HepG2 (cell line): ENCODE data around the gene S1PR2. TPM values are rescaled to one million over a fixed set of nuclear protein-coding genes. Genes with fewer than 3 reads are reported as not detected.

Experiments
- CHD4 ChIP-seq: fragments of 200-600 bp; sonication (generic); IDR thresholded peaks from 2 replicates; pipeline ENCODE4 v1.7.0; 2017; ENCODE audit warnings: mild to moderate bottlenecking, low read length, borderline replicate concordance
- DR1 ChIP-seq: sonication (generic); formaldehyde crosslinking; IDR thresholded peaks from 2 replicates; pipeline ENCODE4 v1.8.0; 2021; ENCODE audit warnings: mild to moderate bottlenecking, missing genetic modification reagents, inconsistent platforms
- FLYWCH1 ChIP-seq: sonication (generic); formaldehyde crosslinking; IDR thresholded peaks from 2 replicates; pipeline ENCODE4 v1.8.1; 2023; ENCODE audit warnings: mild to moderate bottlenecking, missing genetic modification reagents
- HMG20B ChIP-seq: conservative IDR thresholded peaks from 2 replicates; pipeline ENCODE4 v1.6.1; 2016; ENCODE audit warnings: missing genetic modification reagents, missing compliant biosample characterization
- HNF4G ChIP-seq, 2 experiments: sonication (generic) in 1 of 2; formaldehyde crosslinking in 1 of 2; IDR thresholded peaks; 2 replicates each; pipeline versions ENCODE4 v1.4.0 to v1.6.1; 2011 to 2020; ENCODE audit warnings: borderline replicate concordance in 2 of 2, low read depth in 2 of 2, mild to moderate bottlenecking in 2 of 2, low read length in 1 of 2, missing genetic modification reagents in 1 of 2, moderate library complexity in 1 of 2
- JUN ChIP-seq: sonication (generic); formaldehyde crosslinking; IDR thresholded peaks from 2 replicates; pipeline ENCODE4 v1.4.0; 2020; ENCODE audit warnings: mild to moderate bottlenecking, missing genetic modification reagents
- MZF1 ChIP-seq: sonication (generic); formaldehyde crosslinking; IDR thresholded peaks from 2 replicates; pipeline ENCODE4 v1.8.1; 2023; ENCODE audit warnings: mild to moderate bottlenecking, missing genetic modification reagents, borderline replicate concordance
- POLR2AphosphoS5 ChIP-seq: IDR thresholded peaks from 2 replicates; pipeline ENCODE4 v1.6.1; 2012; ENCODE audit warnings: low read depth, low read length
- PPARG ChIP-seq: conservative IDR thresholded peaks from 2 replicates; pipeline ENCODE4 v1.6.1; 2016; ENCODE audit warnings: missing biosample characterization, missing genetic modification reagents
- RARG ChIP-seq: sonication (generic); formaldehyde crosslinking; IDR thresholded peaks from 2 replicates; pipeline ENCODE4 v1.4.0; 2020; ENCODE audit warnings: low read depth, mild to moderate bottlenecking, missing genetic modification reagents
- RNF2 ChIP-seq: fragments of 450-650 bp; conservative IDR thresholded peaks from 2 replicates; pipeline ENCODE4 v1.6.1; 2016; ENCODE audit warnings: low read depth
- ZFP1 ChIP-seq: IDR thresholded peaks from 2 replicates; pipeline ENCODE4 v1.6.1; 2016
- ZFP36L2 ChIP-seq: sonication (generic); formaldehyde crosslinking; IDR thresholded peaks from 2 replicates; pipeline ENCODE4 v1.4.0; 2020; ENCODE audit warnings: missing genetic modification reagents
- ZMYM2 ChIP-seq: sonication (generic); formaldehyde crosslinking; IDR thresholded peaks from 2 replicates; pipeline ENCODE4 v1.8.0; 2022; ENCODE audit warnings: mild to moderate bottlenecking, missing genetic modification reagents
- ZNF207 ChIP-seq: fragments of 450-650 bp; IDR thresholded peaks from 2 replicates; pipeline ENCODE4 v1.6.1; 2016; ENCODE audit warnings: antibody characterized with exemption, borderline replicate concordance
- ZNF44 ChIP-seq: sonication (generic); formaldehyde crosslinking; IDR thresholded peaks from 2 replicates; pipeline ENCODE4 v1.5.1; 2020; ENCODE audit warnings: mild to moderate bottlenecking, missing genetic modification reagents
- ZNF644 ChIP-seq: IDR thresholded peaks from 2 replicates; pipeline ENCODE4 v1.6.1; 2016; ENCODE audit warnings: low read depth
- ZNF720 ChIP-seq: sonication (generic); formaldehyde crosslinking; IDR thresholded peaks from 2 replicates; pipeline ENCODE4 v1.4.0; 2020; ENCODE audit warnings: missing genetic modification reagents
- ZNF775 ChIP-seq: sonication (generic); formaldehyde crosslinking; IDR thresholded peaks from 2 replicates; pipeline ENCODE4 v1.4.0; 2020; ENCODE audit warnings: missing genetic modification reagents, mild to moderate bottlenecking, moderate library complexity, borderline replicate concordance
- ZNF780A ChIP-seq: sonication (generic); formaldehyde crosslinking; IDR thresholded peaks from 2 replicates; pipeline ENCODE4 v1.8.0; 2022; ENCODE audit warnings: mild to moderate bottlenecking, missing genetic modification reagents, moderate library complexity
- polyA plus RNA-seq, 8 experiments: library from polyadenylated mRNA; depleted of rRNA in 3 of 8; stranded (reverse) in 7 of 8; unstranded in 1 of 8; fragments of >200 nt; fragmentation: Illumina TruSeq in 4 of 8; extraction: Trizol in 4 of 8; gene quantifications; 2 replicates each; pipeline versions ENCODE4 v1.2.1 to v1.2.3, GENCODE V29; 2011 to 2016; ENCODE audit warnings: low read depth in 4 of 8, missing spikeins in 1 of 8, mixed read lengths in 1 of 8; ENCODE audit not compliant: insufficient read depth in 1 of 8
- total RNA-seq, 5 experiments: library from RNA; depleted of rRNA; stranded (reverse); fragments of >200 nt; fragmentation: Illumina TruSeq; extraction: Trizol; gene quantifications; 2 replicates each; pipeline ENCODE4 v1.2.3, GENCODE V29; 2016; ENCODE audit warnings: low read depth in 1 of 5
- TF ChIP-seq, protein P1 (sequence below): sonication (generic); formaldehyde crosslinking; IDR thresholded peaks from 2 replicates; pipeline ENCODE4 v1.5.1; 2020; ENCODE audit warnings: missing genetic modification reagents, mild to moderate bottlenecking, borderline replicate concordance
- TF ChIP-seq, protein P2 (sequence below): sonication (generic); formaldehyde crosslinking; IDR thresholded peaks from 2 replicates; pipeline ENCODE4 v1.9.0; 2021; ENCODE audit warnings: missing genetic modification reagents, mild to moderate bottlenecking, borderline replicate concordance
- TF ChIP-seq, protein P3 (sequence below): sonication (generic); formaldehyde crosslinking; IDR thresholded peaks from 2 replicates; pipeline ENCODE4 v1.9.0; 2022; ENCODE audit warnings: missing genetic modification reagents, mild to moderate bottlenecking, borderline replicate concordance
- TF ChIP-seq, protein P4 (sequence below): IDR thresholded peaks from 2 replicates; pipeline ENCODE4 v1.6.1; 2016; ENCODE audit warnings: control low read depth

S1PR2 gene
- total and polyA plus RNA-seq, 2 of the 13 experiments (the other 11 are each of a cell fraction or from before 2014, with no cell fraction given): 0.91 to 1.3 TPM

DNA sequence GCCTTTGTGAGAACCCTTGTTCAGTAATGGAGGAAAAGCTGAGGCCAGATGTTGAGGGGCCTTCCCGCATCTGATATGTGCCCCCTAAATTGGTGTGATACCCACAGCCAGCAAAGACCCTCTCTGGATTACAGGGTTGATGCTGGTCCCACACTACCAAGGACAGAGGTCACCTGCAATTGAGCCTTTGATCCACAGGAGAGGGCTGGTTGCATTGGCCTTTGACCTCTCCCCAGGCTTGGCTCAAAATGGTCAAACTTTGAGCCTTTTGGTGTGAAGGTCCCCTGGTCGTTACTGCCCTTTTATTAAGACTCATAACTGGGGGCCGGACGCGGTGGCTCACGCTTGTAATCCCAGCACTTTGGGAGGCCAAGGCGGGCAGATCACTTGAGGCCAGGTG, 12.5 kb upstream of the S1PR2 start (continued):
- TF ChIP-seq, protein P1, sequence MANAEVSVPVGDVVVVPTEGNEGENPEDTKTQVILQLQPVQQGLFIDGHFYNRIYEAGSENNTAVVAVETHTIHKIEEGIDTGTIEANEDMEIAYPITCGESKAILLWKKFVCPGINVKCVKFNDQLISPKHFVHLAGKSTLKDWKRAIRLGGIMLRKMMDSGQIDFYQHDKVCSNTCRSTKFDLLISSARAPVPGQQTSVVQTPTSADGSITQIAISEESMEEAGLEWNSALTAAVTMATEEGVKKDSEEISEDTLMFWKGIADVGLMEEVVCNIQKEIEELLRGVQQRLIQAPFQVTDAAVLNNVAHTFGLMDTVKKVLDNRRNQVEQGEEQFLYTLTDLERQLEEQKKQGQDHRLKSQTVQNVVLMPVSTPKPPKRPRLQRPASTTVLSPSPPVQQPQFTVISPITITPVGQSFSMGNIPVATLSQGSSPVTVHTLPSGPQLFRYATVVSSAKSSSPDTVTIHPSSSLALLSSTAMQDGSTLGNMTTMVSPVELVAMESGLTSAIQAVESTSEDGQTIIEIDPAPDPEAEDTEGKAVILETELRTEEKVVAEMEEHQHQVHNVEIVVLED (CRISPR knock-in tag): no peak
- TF ChIP-seq ZNF44 (CRISPR knock-in tag) (no peak), ZNF775 (no peak), ZFP36L2 (no peak), PPARG (no peak), CHD4 (no peak), FLYWCH1 (CRISPR knock-in tag) (no peak), DR1 (CRISPR knock-in tag) (no peak), ZFP1 (CRISPR knock-in tag) (no peak), MZF1 (CRISPR knock-in tag) (no peak), ZMYM2 (CRISPR knock-in tag) (0 out of 2 replicates have a peak, but pooled peaks have one; percentile 23), ZNF644 (CRISPR knock-in tag) (no peak), POLR2AphosphoS5 (no peak), ZNF780A (no peak), HNF4G (IDR thresholded peaks at IDR 0.05; ENCODE audit: borderline replicate concordance, low read depth, low read length) (peak; percentile 66; the same call in 1 of the 2 replicates), HNF4G (CRISPR knock-in tag; IDR thresholded peaks at IDR 0.05; ENCODE audit: borderline replicate concordance, low read depth) (0 out of 2 replicates have a peak, but pooled peaks have one; percentile 19), HMG20B (CRISPR knock-in tag) (no peak), RNF2 (no peak), JUN (CRISPR knock-in tag) (no peak), ZNF207 (no peak), RARG (no peak), ZNF720 (CRISPR knock-in tag) (no peak)
- TF ChIP-seq, protein P2, sequence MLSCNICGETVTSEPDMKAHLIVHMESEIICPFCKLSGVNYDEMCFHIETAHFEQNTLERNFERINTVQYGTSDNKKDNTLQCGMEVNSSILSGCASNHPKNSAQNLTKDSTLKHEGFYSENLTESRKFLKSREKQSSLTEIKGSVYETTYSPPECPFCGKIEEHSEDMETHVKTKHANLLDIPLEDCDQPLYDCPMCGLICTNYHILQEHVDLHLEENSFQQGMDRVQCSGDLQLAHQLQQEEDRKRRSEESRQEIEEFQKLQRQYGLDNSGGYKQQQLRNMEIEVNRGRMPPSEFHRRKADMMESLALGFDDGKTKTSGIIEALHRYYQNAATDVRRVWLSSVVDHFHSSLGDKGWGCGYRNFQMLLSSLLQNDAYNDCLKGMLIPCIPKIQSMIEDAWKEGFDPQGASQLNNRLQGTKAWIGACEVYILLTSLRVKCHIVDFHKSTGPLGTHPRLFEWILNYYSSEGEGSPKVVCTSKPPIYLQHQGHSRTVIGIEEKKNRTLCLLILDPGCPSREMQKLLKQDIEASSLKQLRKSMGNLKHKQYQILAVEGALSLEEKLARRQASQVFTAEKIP (CRISPR knock-in tag): no peak
- TF ChIP-seq, protein P3, sequence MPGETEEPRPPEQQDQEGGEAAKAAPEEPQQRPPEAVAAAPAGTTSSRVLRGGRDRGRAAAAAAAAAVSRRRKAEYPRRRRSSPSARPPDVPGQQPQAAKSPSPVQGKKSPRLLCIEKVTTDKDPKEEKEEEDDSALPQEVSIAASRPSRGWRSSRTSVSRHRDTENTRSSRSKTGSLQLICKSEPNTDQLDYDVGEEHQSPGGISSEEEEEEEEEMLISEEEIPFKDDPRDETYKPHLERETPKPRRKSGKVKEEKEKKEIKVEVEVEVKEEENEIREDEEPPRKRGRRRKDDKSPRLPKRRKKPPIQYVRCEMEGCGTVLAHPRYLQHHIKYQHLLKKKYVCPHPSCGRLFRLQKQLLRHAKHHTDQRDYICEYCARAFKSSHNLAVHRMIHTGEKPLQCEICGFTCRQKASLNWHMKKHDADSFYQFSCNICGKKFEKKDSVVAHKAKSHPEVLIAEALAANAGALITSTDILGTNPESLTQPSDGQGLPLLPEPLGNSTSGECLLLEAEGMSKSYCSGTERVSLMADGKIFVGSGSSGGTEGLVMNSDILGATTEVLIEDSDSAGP (CRISPR knock-in tag): no peak
- TF ChIP-seq, protein P4, sequence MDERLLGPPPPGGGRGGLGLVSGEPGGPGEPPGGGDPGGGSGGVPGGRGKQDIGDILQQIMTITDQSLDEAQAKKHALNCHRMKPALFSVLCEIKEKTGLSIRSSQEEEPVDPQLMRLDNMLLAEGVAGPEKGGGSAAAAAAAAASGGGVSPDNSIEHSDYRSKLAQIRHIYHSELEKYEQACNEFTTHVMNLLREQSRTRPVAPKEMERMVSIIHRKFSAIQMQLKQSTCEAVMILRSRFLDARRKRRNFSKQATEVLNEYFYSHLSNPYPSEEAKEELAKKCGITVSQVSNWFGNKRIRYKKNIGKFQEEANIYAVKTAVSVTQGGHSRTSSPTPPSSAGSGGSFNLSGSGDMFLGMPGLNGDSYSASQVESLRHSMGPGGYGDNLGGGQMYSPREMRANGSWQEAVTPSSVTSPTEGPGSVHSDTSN (CRISPR knock-in tag): no peak
